SK-N-SH (cell line): ENCODE results near the gene ABCC3. TPM values are rescaled to one million over a fixed set of nuclear protein-coding genes. Genes with fewer than 3 reads are reported as not detected.

Experiments used
- CTCF ChIA-PET: fragments of 300-600, 350-600 bp; formaldehyde crosslinking; extraction: SDS; loops from one replicate; lab custom pipeline; 2021; lab: Yijun Ruan, JAX
- POLR2A ChIA-PET: fragments of 350-600 bp; sonication (Branson Sonifier 250); formaldehyde crosslinking; extraction: SDS; loops from one replicate; lab custom pipeline; 2020; ENCODE audit warnings: antibody characterized with exemption, inconsistent platforms; lab: Yijun Ruan, JAX
- DNase-seq: peaks from one replicate; pipeline ENCODE4 v3.0.0; 2012
- H2AFZ ChIP-seq: fragments of 200-600 bp; sonication (generic); 2 replicates; pipeline ENCODE4 v1.8.1; 2016; ENCODE audit warnings: antibody characterized with exemption, mild to moderate bottlenecking, low read depth
- H3F3A ChIP-seq: fragments of 200-600 bp; sonication (generic); replicated peaks from 2 replicates; pipeline ENCODE3; 2016; ENCODE audit warnings: antibody characterized with exemption, mild to moderate bottlenecking; ENCODE audit not compliant: insufficient read depth
- H3K27ac ChIP-seq, 2 experiments: fragments of 200-500 bp in 1 of 2; fragments of 200-600 bp in 1 of 2; sonication (Bioruptor generic) in 1 of 2; sonication (generic), shearing (Covaris generic) in 1 of 2; 2 replicates each; pipeline versions ENCODE4 v1.5.1 to v1.6.1; 2014 to 2016; ENCODE audit warnings: low read depth in 2 of 2, inconsistent platforms in 1 of 2, low read length in 1 of 2, mild to moderate bottlenecking in 1 of 2, mixed read lengths in 1 of 2
- H3K27me3 ChIP-seq: fragments of 200-600 bp; sonication (generic), shearing (Covaris generic); 2 replicates; pipeline ENCODE4 v1.6.1; 2016; ENCODE audit warnings: mixed run types; ENCODE audit not compliant: insufficient read depth
- H3K36me3 ChIP-seq, 2 experiments: fragments of 200-500 bp in 1 of 2; fragments of 200-600 bp in 1 of 2; sonication (Bioruptor generic) in 1 of 2; sonication (generic) in 1 of 2; replicated peaks in 1 of 2; 2 replicates each; pipeline versions ENCODE3 to v1.5.1; 2014 to 2016; ENCODE audit warnings: low read length in 1 of 2, mild to moderate bottlenecking in 1 of 2; ENCODE audit not compliant: insufficient read depth in 2 of 2, control insufficient read depth in 1 of 2
- H3K4me1 ChIP-seq, 2 experiments: fragments of 200-500 bp in 1 of 2; fragments of 200-600 bp in 1 of 2; sonication (Bioruptor generic) in 1 of 2; sonication (generic), shearing (Covaris generic) in 1 of 2; 2 replicates each; pipeline versions ENCODE4 v1.5.1 to v1.6.1; 2014 to 2016; ENCODE audit warnings: low read depth in 1 of 2, low read length in 1 of 2, mixed run types in 1 of 2; ENCODE audit not compliant: insufficient read depth in 2 of 2, control insufficient read depth in 1 of 2
- H3K4me2 ChIP-seq: fragments of 200-600 bp; sonication (generic), shearing (Covaris generic); 2 replicates; pipeline ENCODE4 v1.6.1; 2017; ENCODE audit warnings: mixed run types
- H3K4me3 ChIP-seq, 2 experiments: fragments of 200-500 bp in 1 of 2; fragments of 200-600 bp in 1 of 2; sonication (Bioruptor generic) in 1 of 2; sonication (generic), shearing (Covaris generic) in 1 of 2; 2 replicates each; pipeline versions ENCODE4 v1.5.1 to v1.8.1; 2014 to 2016; ENCODE audit warnings: low read depth in 2 of 2, inconsistent platforms in 1 of 2, low read length in 1 of 2, mild to moderate bottlenecking in 1 of 2, mixed read lengths in 1 of 2, moderate library complexity in 1 of 2
- H3K79me2 ChIP-seq: fragments of 200-600 bp; sonication (generic); 2 replicates; pipeline ENCODE4 v1.8.1; 2017; ENCODE audit warnings: mild to moderate bottlenecking; ENCODE audit not compliant: insufficient read depth
- H3K9ac ChIP-seq: fragments of 200-600 bp; sonication (generic); 2 replicates; pipeline ENCODE4 v1.6.1; 2017; ENCODE audit warnings: mixed run types
- H3K9me2 ChIP-seq: fragments of 200-600 bp; sonication (generic); 2 replicates; pipeline ENCODE4 v1.6.1; 2017; ENCODE audit warnings: mixed run types
- H3K9me3 ChIP-seq: fragments of 200-600 bp; sonication (generic); 2 replicates; pipeline ENCODE4 v1.6.1; 2017; ENCODE audit warnings: mixed run types, mild to moderate bottlenecking, moderate library complexity
- H4K20me1 ChIP-seq: fragments of 200-600 bp; sonication (generic); 2 replicates; pipeline ENCODE4 v1.6.1; 2017; ENCODE audit warnings: mild to moderate bottlenecking, mixed run types; ENCODE audit not compliant: insufficient read depth
- CHD2 ChIP-seq: fragments of 150-350 bp; IDR thresholded peaks from 2 replicates; pipeline ENCODE4 v1.6.1; 2018; ENCODE audit warnings: low read length; ENCODE audit not compliant: partially characterized antibody
- ELF1 ChIP-seq: IDR thresholded peaks from 2 replicates; pipeline ENCODE4 v1.4.0; 2012
- EP300 ChIP-seq, 2 experiments: IDR thresholded peaks; 2 replicates each; pipeline versions ENCODE4 v1.4.0 to v1.6.1; 2012; ENCODE audit warnings: borderline replicate concordance in 1 of 2, low read depth in 1 of 2, low read length in 1 of 2
- EZH2phosphoT487 ChIP-seq: fragments of 200-600 bp; sonication (generic); IDR thresholded peaks from 2 replicates; pipeline ENCODE4 v1.6.1; 2017; ENCODE audit warnings: low read depth, mixed run types, mild to moderate bottlenecking, antibody characterized with exemption, moderate library complexity, borderline replicate concordance
- GABPA ChIP-seq: IDR thresholded peaks from 2 replicates; pipeline ENCODE4 v1.4.0; 2012; ENCODE audit warnings: low read depth, mild to moderate bottlenecking
- GATA2 ChIP-seq: sonication (generic); formaldehyde crosslinking; IDR thresholded peaks from 2 replicates; pipeline ENCODE4 v1.5.0; 2020; ENCODE audit warnings: mild to moderate bottlenecking, missing genetic modification reagents
- JUND ChIP-seq: IDR thresholded peaks from 2 replicates; pipeline ENCODE4 v1.4.0; 2012
- MEF2A ChIP-seq: IDR thresholded peaks from 2 replicates; pipeline ENCODE4 v1.4.0; 2012; ENCODE audit warnings: low read depth, borderline replicate concordance
- NFIC ChIP-seq: IDR thresholded peaks from 2 replicates; pipeline ENCODE4 v1.4.0; 2012; ENCODE audit warnings: borderline replicate concordance
- POLR2AphosphoS5 ChIP-seq: IDR thresholded peaks from 2 replicates; pipeline ENCODE4 v1.6.1; 2012; ENCODE audit warnings: low read depth, low read length
- RAD21 ChIP-seq: IDR thresholded peaks from 2 replicates; pipeline ENCODE4 v1.6.1; 2012; ENCODE audit warnings: mild to moderate bottlenecking, low read length
- RXRA ChIP-seq: IDR thresholded peaks from 2 replicates; pipeline ENCODE4 v1.4.0; 2012; ENCODE audit warnings: low read depth, mild to moderate bottlenecking, borderline replicate concordance
- SIN3A ChIP-seq: IDR thresholded peaks from 2 replicates; pipeline ENCODE4 v1.6.1; 2012; ENCODE audit warnings: low read depth, mild to moderate bottlenecking, low read length, moderate library complexity, borderline replicate concordance
- TCF12 ChIP-seq: IDR thresholded peaks from 2 replicates; pipeline ENCODE4 v1.4.0; 2012
- TEAD4 ChIP-seq: IDR thresholded peaks from 2 replicates; pipeline ENCODE4 v1.4.0; 2012; ENCODE audit warnings: mild to moderate bottlenecking, borderline replicate concordance; ENCODE audit not compliant: insufficient read depth
- USF2 ChIP-seq: fragments of 150-350 bp; IDR thresholded peaks from 2 replicates; pipeline ENCODE4 v1.6.1; 2017; ENCODE audit warnings: antibody characterized with exemption, low read length, low read depth, borderline replicate concordance
- WGBS: methylation state at CpG from one replicate; pipeline ENCODE4 v1.1.6; 2017; ENCODE audit warnings: low lambda C conversion rate; 5-methylcytosine and 5-hydroxymethylcytosine counted together
- polyA plus RNA-seq, 3 experiments: library from polyadenylated mRNA; depleted of rRNA; stranded (reverse); fragments of >200 nt; gene quantifications; 2 replicates each; pipeline ENCODE4 v1.2.3, GENCODE V29; 2012
- TF ChIP-seq, protein P1 (sequence below): IDR thresholded peaks from 2 replicates; pipeline ENCODE4 v1.4.0; 2012; ENCODE audit warnings: low read depth, borderline replicate concordance
- TF ChIP-seq, protein P2 (sequence below): IDR thresholded peaks from 2 replicates; pipeline ENCODE4 v1.6.1; 2012; ENCODE audit warnings: mild to moderate bottlenecking, low read depth, low read length, moderate library complexity

Gene ABCC3
- polyA plus RNA-seq, 1 of the 3 experiments (the other 2 are of a cell fraction): 185 TPM

DNA sequence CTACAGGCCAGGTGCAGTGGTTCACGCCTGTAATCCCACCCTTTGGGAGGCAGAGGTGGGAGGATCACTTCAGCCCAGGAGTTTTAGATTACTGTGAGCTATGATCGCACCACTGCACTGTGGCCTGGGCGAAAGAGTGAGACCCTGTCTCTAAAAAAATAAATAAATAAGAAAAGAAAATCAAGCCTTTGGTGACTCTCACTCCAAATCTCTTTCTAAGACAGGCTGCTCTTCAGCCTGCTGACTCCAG is 976 bp downstream of the ABCC3 start (continued):
- TF ChIP-seq, protein P1, sequence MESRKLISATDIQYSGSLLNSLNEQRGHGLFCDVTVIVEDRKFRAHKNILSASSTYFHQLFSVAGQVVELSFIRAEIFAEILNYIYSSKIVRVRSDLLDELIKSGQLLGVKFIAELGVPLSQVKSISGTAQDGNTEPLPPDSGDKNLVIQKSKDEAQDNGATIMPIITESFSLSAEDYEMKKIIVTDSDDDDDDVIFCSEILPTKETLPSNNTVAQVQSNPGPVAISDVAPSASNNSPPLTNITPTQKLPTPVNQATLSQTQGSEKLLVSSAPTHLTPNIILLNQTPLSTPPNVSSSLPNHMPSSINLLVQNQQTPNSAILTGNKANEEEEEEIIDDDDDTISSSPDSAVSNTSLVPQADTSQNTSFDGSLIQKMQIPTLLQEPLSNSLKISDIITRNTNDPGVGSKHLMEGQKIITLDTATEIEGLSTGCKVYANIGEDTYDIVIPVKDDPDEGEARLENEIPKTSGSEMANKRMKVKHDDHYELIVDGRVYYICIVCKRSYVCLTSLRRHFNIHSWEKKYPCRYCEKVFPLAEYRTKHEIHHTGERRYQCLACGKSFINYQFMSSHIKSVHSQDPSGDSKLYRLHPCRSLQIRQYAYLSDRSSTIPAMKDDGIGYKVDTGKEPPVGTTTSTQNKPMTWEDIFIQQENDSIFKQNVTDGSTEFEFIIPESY: no peak
- no peak for TF ChIP-seq POLR2AphosphoS5
- TF ChIP-seq, all 33 proteins: peak for 0

GRCh38 chr17:50635982-50636803 is 1.5 kb downstream of the ABCC3 start:
- Histone ChIP-seq H3K9me2 (no peaks in the 10 kb centered on the region), H3K27me3 (no peaks in the 10 kb centered on the region), H3K27ac (peak overlapping the region; percentile 54 to 97; a peak in 3 of 4 replicates), H3K9ac (peak overlapping the region; percentile 79; the same call in 1 of the 2 replicates), H3K4me2 (peak overlapping the region; percentile 94), H3F3A (peaks cover 42% of the 10 kb centered on the region), H4K20me1 (no peaks in the 10 kb centered on the region; the same call in 1 of the 2 replicates), H3K4me1 (peaks cover 46 to 58% of the 10 kb centered on the region in 2 experiments; a peak in 3 of 4 replicates), H2AFZ (no peak overlapping the region), H3K79me2 (peaks cover 51% of the 10 kb centered on the region), H3K36me3 (no peaks in the 10 kb centered on the region), H3K9me3 (no peaks in the 10 kb centered on the region), H3K4me3 (peak overlapping the region; percentile 72 to 73; a peak in 3 of 4 replicates)
- peak; percentile 17 for DNase-seq
- ChIA-PET CTCF (interaction anchor here (0.6 to 21.7 kb wide), 10 partner anchors 9 to 341 kb away, joined by 3 to 799 read pairs (median 8); partner anchors contain the start of genes RSAD1 and SPATA20), POLR2A (no interaction called here)
- 76% methylated on average over 9 of the region's 9 CpGs for WGBS
- TF ChIP-seq JUND (no peak), GABPA (no peak), RXRA (no peak), EP300 (IDR thresholded peaks at IDR 0.05; ENCODE audit: borderline replicate concordance in 1 of 2, low read depth in 1 of 2, low read length in 1 of 2) (no peak), GATA2 (CRISPR knock-in tag) (no peak), CHD2 (no peak), POLR2AphosphoS5 (no peak)

DNA sequence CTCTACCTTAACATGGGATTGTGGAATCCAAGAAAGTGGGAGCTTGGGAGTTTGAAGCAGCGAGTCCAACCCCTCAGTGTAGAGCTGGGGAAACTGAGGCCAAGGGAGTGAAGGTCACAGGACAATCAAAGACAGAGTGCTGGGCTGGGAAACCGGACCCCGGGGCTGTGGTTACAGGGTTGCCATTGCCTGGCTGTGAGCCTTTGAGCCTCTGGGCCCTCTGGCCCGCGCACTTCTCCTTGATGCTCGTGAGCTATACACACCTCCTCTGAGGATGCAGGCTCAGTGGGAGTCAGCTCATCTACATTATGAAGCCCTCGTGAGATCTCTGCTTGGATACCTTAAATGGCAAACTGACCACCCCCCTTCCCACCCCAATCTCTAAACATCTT is 2.1 kb downstream of the ABCC3 start:
- H3K4me2 ChIP-seq: peak overlapping the region; percentile 94
- H3K4me1 ChIP-seq: peaks cover 42 to 58% of the 10 kb centered on the region in 2 experiments; a peak in 3 of 4 replicates
- H3K36me3 ChIP-seq: no peaks in the 10 kb centered on the region
- H3K9ac ChIP-seq: no peak overlapping the region; the same call in 1 of the 2 replicates
- no peak overlapping the region for H2AFZ ChIP-seq
- H3K27ac ChIP-seq: peak overlapping the region; percentile 88 to 97; a peak in 3 of 4 replicates
- no peaks in the 10 kb centered on the region for H3K27me3 ChIP-seq
- H3F3A ChIP-seq: peaks cover 42% of the 10 kb centered on the region
- H3K9me3 ChIP-seq: no peaks in the 10 kb centered on the region
- peak; percentile 14 for DNase-seq
- H3K4me3 ChIP-seq: no peak overlapping the region
- POLR2A ChIA-PET: no interaction called here
- H3K9me2 ChIP-seq: no peaks in the 10 kb centered on the region
- H3K79me2 ChIP-seq: peaks cover 57% of the 10 kb centered on the region
- H4K20me1 ChIP-seq: no peaks in the 10 kb centered on the region; the same call in 1 of the 2 replicates
- WGBS: 88% methylated on average over 7 of the region's 7 CpGs
- TF ChIP-seq MEF2A: no peak
- no peak for TF ChIP-seq ELF1
- no peak for TF ChIP-seq SIN3A
- TF ChIP-seq USF2: no peak
- no peak for TF ChIP-seq NFIC
- TF ChIP-seq RAD21: no peak
- TF ChIP-seq EZH2phosphoT487: no peak
- no peak for TF ChIP-seq TCF12
- TF ChIP-seq, protein P2, sequence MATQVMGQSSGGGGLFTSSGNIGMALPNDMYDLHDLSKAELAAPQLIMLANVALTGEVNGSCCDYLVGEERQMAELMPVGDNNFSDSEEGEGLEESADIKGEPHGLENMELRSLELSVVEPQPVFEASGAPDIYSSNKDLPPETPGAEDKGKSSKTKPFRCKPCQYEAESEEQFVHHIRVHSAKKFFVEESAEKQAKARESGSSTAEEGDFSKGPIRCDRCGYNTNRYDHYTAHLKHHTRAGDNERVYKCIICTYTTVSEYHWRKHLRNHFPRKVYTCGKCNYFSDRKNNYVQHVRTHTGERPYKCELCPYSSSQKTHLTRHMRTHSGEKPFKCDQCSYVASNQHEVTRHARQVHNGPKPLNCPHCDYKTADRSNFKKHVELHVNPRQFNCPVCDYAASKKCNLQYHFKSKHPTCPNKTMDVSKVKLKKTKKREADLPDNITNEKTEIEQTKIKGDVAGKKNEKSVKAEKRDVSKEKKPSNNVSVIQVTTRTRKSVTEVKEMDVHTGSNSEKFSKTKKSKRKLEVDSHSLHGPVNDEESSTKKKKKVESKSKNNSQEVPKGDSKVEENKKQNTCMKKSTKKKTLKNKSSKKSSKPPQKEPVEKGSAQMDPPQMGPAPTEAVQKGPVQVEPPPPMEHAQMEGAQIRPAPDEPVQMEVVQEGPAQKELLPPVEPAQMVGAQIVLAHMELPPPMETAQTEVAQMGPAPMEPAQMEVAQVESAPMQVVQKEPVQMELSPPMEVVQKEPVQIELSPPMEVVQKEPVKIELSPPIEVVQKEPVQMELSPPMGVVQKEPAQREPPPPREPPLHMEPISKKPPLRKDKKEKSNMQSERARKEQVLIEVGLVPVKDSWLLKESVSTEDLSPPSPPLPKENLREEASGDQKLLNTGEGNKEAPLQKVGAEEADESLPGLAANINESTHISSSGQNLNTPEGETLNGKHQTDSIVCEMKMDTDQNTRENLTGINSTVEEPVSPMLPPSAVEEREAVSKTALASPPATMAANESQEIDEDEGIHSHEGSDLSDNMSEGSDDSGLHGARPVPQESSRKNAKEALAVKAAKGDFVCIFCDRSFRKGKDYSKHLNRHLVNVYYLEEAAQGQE: no peak
- no peak for TF ChIP-seq GABPA
- no peak for TF ChIP-seq TEAD4
- CTCF ChIA-PET: interaction anchor here (0.7 to 21.7 kb wide), 10 partner anchors 10 to 365 kb away, joined by 3 to 799 read pairs (median 4); partner anchors contain the start of genes RSAD1 and SPATA20
